ENCODE results near the gene TMED10. TPM values are rescaled to one million over a fixed set of nuclear protein-coding genes. Genes with fewer than 3 reads are reported as not detected.

TMED10 gene
- total RNA-seq, 1 donor from 2014 or later, result 220 TPM

GRCh38 chr14:75121552-75121951 is 54.9 kb downstream of the TMED10 start:
- Histone ChIP-seq H3K36me3 (no peaks in the 10 kb centered on the region), H3K4me1 (no peaks in the 10 kb centered on the region), H3K79me2 (ENCODE audit: low read depth) (peaks cover 5% of the 10 kb centered on the region), H3F3A (ENCODE audit: low read depth) (no peaks in the 10 kb centered on the region), H3K27me3 (no peaks in the 10 kb centered on the region), H3K4me3 (no peak overlapping the region), H3K9me3 (ENCODE audit: low read depth) (no peaks in the 10 kb centered on the region), H2AFZ (replicated peaks) (no peak overlapping the region), H3K9ac (no peak overlapping the region), H4K20me1 (ENCODE audit: low read depth) (no peaks in the 10 kb centered on the region), H3K27ac (no peak overlapping the region), H3K4me2 (no peak overlapping the region)
- Mint-ChIP-seq H3K4me1 (peaks cover 12% of the 10 kb centered on the region), H3K27me3 (ENCODE audit: insufficient read depth, low read depth) (no peaks in the 10 kb centered on the region), H3K4me3 (no peak overlapping the region), H3K9me3 (no peaks in the 10 kb centered on the region), H3K36me3 (peaks cover 13% of the 10 kb centered on the region), H3K27ac (no peak overlapping the region)
- TF ChIP-seq EZH2 (IDR thresholded peaks at IDR 0.05) (no peak), EZH2phosphoT487 (IDR thresholded peaks at IDR 0.05) (no peak), CTCF (IDR thresholded peaks at IDR 0.05) (no peak)
- no peak for DNase-seq (ENCODE audit: low spot score)

- no peak overlapping the region for H3K4me3 ChIP-seq
- H3K9me3 ChIP-seq (ENCODE audit: low read depth), result no peaks in the 10 kb centered on the region
- H3K27me3 ChIP-seq, result no peaks in the 10 kb centered on the region
- H4K20me1 ChIP-seq (ENCODE audit: low read depth), result no peaks in the 10 kb centered on the region
- no peak overlapping the region for H3K4me2 ChIP-seq
- Mint-ChIP-seq H3K36me3 (peaks cover 15% of the 10 kb centered on the region), H3K9me3 (no peaks in the 10 kb centered on the region), H3K27me3 (ENCODE audit: insufficient read depth, low read depth) (no peaks in the 10 kb centered on the region), H3K27ac (no peak overlapping the region), H3K4me1 (peaks cover 6% of the 10 kb centered on the region), H3K4me3 (no peak overlapping the region)
- no peak overlapping the region for H3K9ac ChIP-seq
- H3K27ac ChIP-seq, result no peak overlapping the region
- H3F3A ChIP-seq (ENCODE audit: low read depth), result no peaks in the 10 kb centered on the region
- no peaks in the 10 kb centered on the region for H3K79me2 ChIP-seq (ENCODE audit: low read depth)
- H2AFZ ChIP-seq (replicated peaks), result no peak overlapping the region
- H3K36me3 ChIP-seq, result no peaks in the 10 kb centered on the region
- no peak for DNase-seq (ENCODE audit: low spot score)
- TF ChIP-seq EZH2 (IDR thresholded peaks at IDR 0.05) (no peak), EZH2phosphoT487 (IDR thresholded peaks at IDR 0.05) (no peak), CTCF (IDR thresholded peaks at IDR 0.05) (no peak)
- no peaks in the 10 kb centered on the region for H3K4me1 ChIP-seq
Observed at GRCh38 chr14:75120541-75121291, 55.7 kb downstream of the TMED10 start.

GRCh38 chr14:75119056-75119455 is 57.4 kb downstream of the TMED10 start:
- H3K36me3 Mint-ChIP-seq, result peaks cover 18% of the 10 kb centered on the region
- H3K9me3 Mint-ChIP-seq, result no peaks in the 10 kb centered on the region
- H3K27ac Mint-ChIP-seq, result no peak overlapping the region
- Histone ChIP-seq H4K20me1 (ENCODE audit: low read depth) (no peaks in the 10 kb centered on the region), H2AFZ (replicated peaks) (no peak overlapping the region), H3K4me1 (no peaks in the 10 kb centered on the region), H3K79me2 (ENCODE audit: low read depth) (no peaks in the 10 kb centered on the region), H3K4me2 (no peak overlapping the region), H3K9ac (no peak overlapping the region), H3K27me3 (no peaks in the 10 kb centered on the region), H3F3A (ENCODE audit: low read depth) (no peaks in the 10 kb centered on the region), H3K36me3 (no peaks in the 10 kb centered on the region), H3K27ac (no peak overlapping the region), H3K4me3 (no peak overlapping the region), H3K9me3 (ENCODE audit: low read depth) (no peaks in the 10 kb centered on the region)
- TF ChIP-seq EZH2 (IDR thresholded peaks at IDR 0.05), result no peak
- TF ChIP-seq EZH2phosphoT487 (IDR thresholded peaks at IDR 0.05), result no peak
- TF ChIP-seq CTCF (IDR thresholded peaks at IDR 0.05), result no peak
- no peaks in the 10 kb centered on the region for H3K27me3 Mint-ChIP-seq (ENCODE audit: insufficient read depth, low read depth)
- DNase-seq (ENCODE audit: low spot score), result no peak
- H3K4me3 Mint-ChIP-seq, result no peak overlapping the region
- no peaks in the 10 kb centered on the region for H3K4me1 Mint-ChIP-seq

Measured in neural progenitor cell (in vitro differentiated cells).